Hepatocyte (in vitro differentiated cells): Measurements from ENCODE around the gene C5orf58.

ENCODE experiments used
- EZH2 ChIP-seq: fragments of 200-600 bp; sonication (generic); IDR thresholded peaks from 2 replicates; pipeline ENCODE4 v1.6.1; 2016; ENCODE audit warnings: antibody characterized with exemption, mild to moderate bottlenecking, borderline replicate concordance
- EZH2phosphoT487 ChIP-seq: fragments of 200-600 bp; sonication (generic); IDR thresholded peaks from one replicate; pipeline ENCODE4 v1.6.1; 2018; ENCODE audit warnings: antibody characterized with exemption, mild to moderate bottlenecking, low read depth, moderate library complexity; ENCODE audit not compliant: unreplicated experiment, severe bottlenecking

DNA sequence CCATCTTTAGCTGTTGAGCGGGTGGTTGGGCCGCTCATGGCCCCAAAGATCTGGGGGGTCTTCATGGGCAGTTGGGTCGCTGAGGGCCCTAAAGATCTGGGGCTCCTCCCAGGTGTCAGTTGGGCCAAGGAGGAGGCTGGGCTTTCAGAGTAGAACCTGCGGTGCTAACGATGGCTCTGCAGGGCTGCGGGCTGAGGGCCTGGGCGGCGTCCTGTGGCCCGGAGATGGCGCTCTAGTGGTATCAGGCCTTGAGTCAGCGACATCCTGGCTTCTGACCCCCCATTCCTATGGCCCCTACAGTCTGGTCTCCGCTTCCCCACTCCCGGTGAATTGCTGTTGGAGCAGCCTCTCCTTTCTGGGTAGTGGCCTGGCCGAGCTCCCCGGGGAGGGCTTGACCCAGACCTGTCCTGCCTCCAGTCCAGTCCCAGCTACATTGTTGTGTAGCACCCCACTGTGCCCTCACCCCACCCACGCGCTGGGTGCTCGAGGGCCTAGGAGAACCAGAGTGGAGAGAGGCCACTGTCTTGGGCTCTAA, 640 bp downstream of the C5orf58 start:
- TF ChIP-seq EZH2 (no peak), EZH2phosphoT487 (no peak)
